HG03457 (cell line): ENCODE results near the gene CPN2.

Experiments used
- ATAC-seq: cut with Tn5 transposase; IDR thresholded peaks from one replicate; pipeline ENCODE4 v1.9.1; 2021; ENCODE audit warnings: moderate number of reproducible peaks; ENCODE audit not compliant: unreplicated experiment

Gene CPN2

GRCh38 chr3:194357681-194358080 lies 6.6 kb upstream of the CPN2 start:
- ATAC-seq: no peak

GRCh38 chr3:194355379-194355778 lies 4.3 kb upstream of the CPN2 start:
- no peak for ATAC-seq

GRCh38 chr3:194354315-194354714 lies 3.2 kb upstream of the CPN2 start:
- ATAC-seq: no peak

GRCh38 chr3:194352667-194353246 lies 1.6 kb upstream of the CPN2 start:
- ATAC-seq: no peak

- ATAC-seq: no peak
These were observed 916 bp upstream of the CPN2 start for GRCh38 chr3:194351952-194352536.

- ATAC-seq: no peak
These were observed 429 bp downstream of the CPN2 start for GRCh38 chr3:194350726-194351071.

GRCh38 chr3:194348354-194348753 lies 2.8 kb downstream of the CPN2 start:
- no peak for ATAC-seq

GRCh38 chr3:194346621-194347020 lies 4.5 kb downstream of the CPN2 start:
- no peak for ATAC-seq

GRCh38 chr3:194346035-194346434 lies 5.1 kb downstream of the CPN2 start:
- no peak for ATAC-seq

GRCh38 chr3:194344012-194344411 lies 7.1 kb downstream of the CPN2 start:
- ATAC-seq: no peak

GRCh38 chr3:194343561-194343893 lies 7.6 kb downstream of the CPN2 start:
- no peak for ATAC-seq

- ATAC-seq: no peak
These were observed 8.1 kb downstream of the CPN2 start for GRCh38 chr3:194342861-194343560.

- no peak for ATAC-seq
These were observed 10.2 kb downstream of the CPN2 start for GRCh38 chr3:194340757-194341400.

- ATAC-seq: no peak
These were observed 11.3 kb downstream of the CPN2 start for GRCh38 chr3:194339840-194340239.

- no peak for ATAC-seq
These were observed 11.8 kb downstream of the CPN2 start for GRCh38 chr3:194339356-194339755.

GRCh38 chr3:194337965-194338753 lies 13.0 kb downstream of the CPN2 start:
- ATAC-seq: no peak

- no peak for ATAC-seq
These were observed 14.3 kb downstream of the CPN2 start for GRCh38 chr3:194336601-194337355.

- ATAC-seq: no peak
These were observed 17.2 kb downstream of the CPN2 start for GRCh38 chr3:194333981-194334320.

GRCh38 chr3:194333212-194333980 lies 17.7 kb downstream of the CPN2 start:
- ATAC-seq: peak; percentile 82

- no peak for ATAC-seq
These were observed 18.3 kb downstream of the CPN2 start for GRCh38 chr3:194332858-194333211.
